GM19452 (cell line): ENCODE measurements around the gene BBC3.

Experiments
- ATAC-seq: cut with Tn5 transposase; IDR thresholded peaks from one replicate; pipeline ENCODE4 v1.9.1; 2021; ENCODE audit not compliant: unreplicated experiment

Gene BBC3

GRCh38 chr19:47200530-47200929 lies 30.5 kb downstream of the BBC3 start:
- ATAC-seq, result no peak

DNA sequence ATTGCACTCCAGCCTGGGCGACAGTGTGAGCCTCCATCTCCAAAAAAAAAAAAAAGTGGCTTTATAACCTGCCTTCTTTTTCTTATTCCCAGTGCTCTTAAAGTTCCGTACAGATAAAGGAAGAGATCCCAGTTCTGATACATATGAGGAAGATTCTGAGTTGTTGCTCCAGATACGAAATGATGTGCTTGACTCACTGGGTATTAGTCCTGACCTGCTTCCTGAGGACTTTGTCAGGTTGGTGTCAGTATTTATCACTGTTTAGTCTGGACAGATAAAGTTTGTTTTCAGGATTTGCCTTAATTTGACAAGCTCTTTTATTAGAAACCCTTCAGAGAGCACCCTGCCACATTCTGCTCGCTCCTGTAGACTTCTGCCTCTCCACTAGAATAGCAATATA lies 33.9 kb downstream of the BBC3 start:
- no peak for ATAC-seq

- no peak for ATAC-seq
These were observed 35.6 kb downstream of the BBC3 start for GRCh38 chr19:47195434-47195833.

DNA sequence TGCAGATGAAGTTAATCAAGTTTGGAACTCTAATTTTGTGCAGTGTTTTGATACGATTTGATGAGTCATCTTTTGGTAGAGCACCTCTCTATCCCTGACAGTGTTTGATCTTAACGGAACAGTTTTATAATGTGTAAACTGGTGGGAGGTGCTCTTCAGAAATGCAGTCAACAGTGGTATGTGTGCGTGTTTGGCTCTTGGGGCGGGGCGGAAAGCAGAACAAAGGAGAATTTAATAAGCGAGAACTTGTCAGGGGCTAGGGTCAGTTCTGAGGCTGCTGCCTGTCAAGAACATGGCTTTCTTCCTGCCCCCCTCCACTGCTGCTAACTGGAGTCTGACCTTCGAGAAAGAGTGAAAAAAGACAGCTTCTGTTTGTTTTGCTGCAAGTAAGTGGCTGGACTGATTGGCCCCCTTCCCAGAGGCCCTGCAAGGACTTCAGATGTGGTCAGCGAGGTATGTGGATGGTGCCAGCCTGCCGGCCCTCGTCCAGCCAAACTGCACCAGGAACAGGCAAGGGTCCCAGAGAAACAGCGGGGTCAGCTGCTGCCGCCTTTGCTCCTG lies 40.8 kb downstream of the BBC3 start:
- ATAC-seq, result no peak

DNA sequence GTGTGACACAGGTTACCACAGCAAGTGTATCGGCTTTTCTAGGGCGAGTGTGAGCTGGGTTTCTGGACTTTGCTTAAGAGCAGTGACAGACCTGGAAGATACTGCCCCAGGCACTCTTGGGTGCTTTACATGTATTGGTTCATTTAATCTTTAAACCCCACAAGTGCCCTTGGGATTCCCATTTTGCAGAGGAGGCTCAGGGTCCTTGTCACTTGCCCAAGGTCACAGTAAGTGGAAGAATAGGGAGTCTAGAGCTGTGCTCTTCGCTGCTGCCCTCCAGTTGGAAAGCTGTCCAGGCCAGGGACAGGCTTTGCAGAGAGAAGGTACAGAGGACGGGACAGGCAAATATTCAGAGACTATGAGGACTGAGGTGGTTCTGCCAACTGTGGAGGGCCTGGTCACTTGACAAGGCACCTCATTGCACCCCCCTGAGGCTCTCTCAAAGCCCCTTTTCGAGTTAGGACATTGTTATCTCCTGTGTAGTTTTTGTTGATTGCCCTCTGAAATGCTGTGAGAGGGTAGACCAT lies 42.4 kb downstream of the BBC3 start:
- ATAC-seq, result no peak

GRCh38 chr19:47187797-47188196 lies 43.2 kb downstream of the BBC3 start:
- ATAC-seq, result no peak

- ATAC-seq, result no peak
These were observed 43.7 kb downstream of the BBC3 start for GRCh38 chr19:47187335-47187655.

GRCh38 chr19:47186446-47187334 lies 44.3 kb downstream of the BBC3 start:
- ATAC-seq, result peak; percentile 84

GRCh38 chr19:47183601-47184000 lies 47.4 kb downstream of the BBC3 start:
- no peak for ATAC-seq

DNA sequence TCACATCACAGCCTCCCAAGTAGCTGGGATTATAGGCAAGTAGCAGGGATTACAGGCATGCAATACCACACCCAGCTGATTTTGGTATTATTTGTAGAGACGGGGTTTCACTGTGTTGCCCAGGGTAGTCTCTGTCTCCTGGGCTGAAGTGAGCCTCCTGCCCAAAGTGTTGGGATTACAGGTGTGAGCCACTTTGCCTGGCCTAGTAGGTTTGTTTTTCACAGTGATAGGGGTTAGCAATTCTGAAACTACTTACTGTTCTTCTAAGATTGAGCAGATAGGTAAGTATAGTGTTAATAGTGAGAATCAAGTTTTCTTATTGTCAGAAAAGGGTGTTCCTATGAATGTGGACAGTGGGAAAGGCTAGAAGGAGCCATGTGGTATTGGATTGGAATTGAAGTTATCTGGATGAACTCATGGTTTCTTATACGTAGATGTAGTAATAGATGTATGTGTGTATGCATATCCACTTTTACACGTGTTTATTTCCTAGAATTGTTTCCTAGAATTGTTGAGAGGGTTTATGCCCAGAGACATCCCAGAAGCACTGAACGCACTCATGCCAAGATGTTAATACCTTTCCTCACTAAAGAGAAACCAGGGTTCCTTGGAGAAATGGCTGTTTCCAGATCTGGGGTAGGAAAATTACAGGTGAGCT lies 51.2 kb downstream of the BBC3 start:
- ATAC-seq, result no peak

DNA sequence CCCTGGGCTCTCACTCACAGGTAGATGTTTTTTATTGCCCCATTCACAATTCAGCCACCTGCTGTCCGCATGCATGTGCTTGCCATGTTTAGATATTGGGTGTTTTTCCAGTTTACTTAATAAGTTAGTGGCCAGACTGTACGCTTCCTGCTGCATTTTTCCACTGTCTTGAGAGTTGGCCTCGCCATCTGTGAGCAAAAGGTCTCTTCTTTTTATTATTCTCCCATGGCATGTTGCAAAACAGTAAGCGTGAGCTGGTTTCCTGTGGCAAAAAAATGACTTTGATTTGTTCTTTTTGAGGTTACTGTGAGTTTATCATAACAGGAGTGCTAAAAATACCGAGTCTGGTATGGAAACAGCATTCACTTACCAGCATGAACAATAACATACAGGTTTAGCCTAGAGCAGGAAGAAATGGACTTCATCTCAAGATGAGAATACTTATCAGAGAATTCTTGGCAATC lies 54.3 kb downstream of the BBC3 start:
- ATAC-seq, result no peak

DNA sequence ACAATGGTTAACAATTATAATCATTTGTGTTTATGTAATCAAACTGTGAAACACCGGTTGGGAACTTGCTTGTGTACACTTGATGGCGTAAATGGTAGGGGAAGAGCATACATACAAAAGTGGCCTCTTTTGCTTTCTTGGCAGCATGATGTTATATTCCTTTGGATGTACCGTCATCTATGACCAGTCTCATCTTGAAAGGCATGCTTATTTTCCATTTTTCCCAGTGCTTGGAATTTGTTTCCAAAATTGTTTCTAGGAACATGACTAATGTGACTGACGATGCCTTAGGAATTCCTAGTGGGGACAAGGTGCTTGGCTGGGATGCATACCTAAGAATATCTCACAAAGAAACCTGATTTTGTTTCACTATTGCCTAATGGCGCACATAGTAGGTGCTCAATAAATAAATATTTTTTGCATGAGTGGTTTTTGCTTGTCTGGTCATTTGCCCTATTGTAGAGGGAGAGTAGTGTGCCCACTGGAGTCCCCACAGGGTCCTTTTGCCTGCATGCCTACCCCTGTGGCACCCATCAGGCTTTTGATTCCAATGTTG lies 54.9 kb downstream of the BBC3 start:
- ATAC-seq, result no peak

DNA sequence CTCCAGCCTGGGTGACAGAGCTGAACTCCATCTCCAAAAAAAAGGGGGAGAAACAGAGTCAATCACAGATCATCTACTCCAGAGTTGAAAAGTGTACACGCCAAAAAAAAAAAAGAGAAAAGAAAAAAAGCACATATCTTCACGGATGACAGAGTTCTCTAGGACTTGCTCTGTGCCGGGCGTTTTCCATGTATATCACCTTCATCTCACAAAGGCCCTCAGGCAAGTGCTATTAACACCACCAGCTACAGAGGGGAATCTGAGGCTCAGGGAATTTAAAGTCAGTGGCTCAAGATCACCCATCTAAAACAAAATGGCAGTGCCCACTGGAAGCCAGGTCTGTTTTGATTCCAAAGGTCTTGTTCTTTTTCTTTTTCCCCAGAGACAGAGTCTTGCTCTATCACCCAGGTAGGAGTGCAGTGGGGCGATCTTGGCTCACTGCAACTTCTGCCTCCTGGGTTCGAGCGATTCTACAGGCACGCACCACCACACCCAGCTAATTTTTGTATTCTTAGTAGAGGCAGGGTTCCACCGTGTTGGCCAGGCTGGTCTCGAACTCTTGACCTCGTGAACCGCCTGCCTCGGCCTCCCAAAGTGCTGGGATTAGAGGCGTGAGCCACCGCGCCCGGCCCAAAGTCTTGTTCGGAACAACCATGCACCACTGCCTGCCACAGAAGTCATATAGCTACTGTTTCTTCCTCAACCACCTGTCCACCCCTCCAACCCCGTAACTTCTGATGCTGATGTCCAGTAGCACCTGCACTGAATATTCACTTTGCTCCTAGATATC lies 58.1 kb downstream of the BBC3 start:
- ATAC-seq, result no peak
